Astrocyte (in vitro differentiated cells and primary cell): ENCODE results near the gene HSF4. TPM values are rescaled to one million over a fixed set of nuclear protein-coding genes. Genes with fewer than 3 reads are reported as not detected.

Source experiments
- DNase-seq: peaks from one replicate; pipeline ENCODE4 v3.0.0-alpha.2; 2010; ENCODE audit warnings: low read depth
- FAIRE-seq: peaks from 2 replicates; lab custom pipeline; 2011; peaks lifted over from hg19 to GRCh38; lab: Jason Lieb, UNC
- H2AFZ ChIP-seq: 2 replicates; pipeline ENCODE4 v1.6.0; 2012; ENCODE audit warnings: low read depth, low read length, inconsistent platforms
- H3K27ac ChIP-seq: 2 replicates; pipeline ENCODE4 v1.5.1; 2011; ENCODE audit warnings: low read depth, low read length, inconsistent platforms
- H3K27me3 ChIP-seq: 2 replicates; pipeline ENCODE4 v1.6.0; 2011; ENCODE audit warnings: low read length, inconsistent platforms; ENCODE audit not compliant: insufficient read depth
- H3K36me3 ChIP-seq: 2 replicates; pipeline ENCODE4 v1.5.1; 2011; ENCODE audit warnings: low read length, inconsistent platforms; ENCODE audit not compliant: insufficient read depth
- H3K4me1 ChIP-seq: 2 replicates; pipeline ENCODE4 v1.5.1; 2011; ENCODE audit warnings: low read length, inconsistent platforms; ENCODE audit not compliant: insufficient read depth
- H3K4me2 ChIP-seq: 2 replicates; pipeline ENCODE4 v1.6.0; 2012; ENCODE audit warnings: low read length, inconsistent platforms
- H3K4me3 ChIP-seq: 2 replicates; pipeline ENCODE4 v1.5.1; 2011; ENCODE audit warnings: low read depth, mild to moderate bottlenecking, low read length, inconsistent platforms; ENCODE audit not compliant: insufficient read depth
- H3K79me2 ChIP-seq: 2 replicates; pipeline ENCODE4 v1.6.0; 2012; ENCODE audit warnings: mild to moderate bottlenecking, low read length, inconsistent platforms; ENCODE audit not compliant: insufficient read depth
- H3K9ac ChIP-seq: 2 replicates; pipeline ENCODE4 v1.6.0; 2012; ENCODE audit warnings: mild to moderate bottlenecking, low read length, inconsistent platforms
- H3K9me3 ChIP-seq: 2 replicates; pipeline ENCODE4 v1.5.1; 2012; ENCODE audit warnings: low read depth, mild to moderate bottlenecking, low read length, inconsistent platforms; ENCODE audit not compliant: insufficient read depth
- H4K20me1 ChIP-seq: 2 replicates; pipeline ENCODE4 v1.6.0; 2012; ENCODE audit warnings: low read length, inconsistent platforms; ENCODE audit not compliant: insufficient read depth
- H3K27ac Mint-ChIP-seq: one replicate; pipeline ENCODE4 v1.8.0; 2021; ENCODE audit warnings: mild to moderate bottlenecking, mixed read lengths; ENCODE audit not compliant: unreplicated experiment
- H3K27me3 Mint-ChIP-seq: one replicate; pipeline ENCODE4 v1.8.0; 2021; ENCODE audit warnings: low read depth, mixed read lengths; ENCODE audit not compliant: unreplicated experiment
- H3K36me3 Mint-ChIP-seq: one replicate; pipeline ENCODE4 v1.8.0; 2021; ENCODE audit warnings: low read depth, mixed read lengths; ENCODE audit not compliant: unreplicated experiment
- H3K4me1 Mint-ChIP-seq: one replicate; pipeline ENCODE4 v1.8.0; 2021; ENCODE audit warnings: low read depth, mixed read lengths; ENCODE audit not compliant: unreplicated experiment
- H3K4me3 Mint-ChIP-seq: one replicate; pipeline ENCODE4 v1.8.0; 2021; ENCODE audit warnings: mild to moderate bottlenecking, moderate library complexity, mixed read lengths; ENCODE audit not compliant: unreplicated experiment
- H3K9me3 Mint-ChIP-seq: one replicate; pipeline ENCODE4 v1.8.0; 2021; ENCODE audit warnings: mild to moderate bottlenecking, mixed read lengths; ENCODE audit not compliant: unreplicated experiment
- CTCF ChIP-seq: IDR thresholded peaks from 2 replicates; pipeline ENCODE4 v1.5.1; 2011; ENCODE audit warnings: low read depth, mild to moderate bottlenecking, inconsistent platforms, low read length, moderate library complexity; ENCODE audit not compliant: insufficient read depth
- EZH2 ChIP-seq: IDR thresholded peaks from 2 replicates; pipeline ENCODE4 v1.6.1; 2012; ENCODE audit warnings: mild to moderate bottlenecking, low read length, inconsistent platforms; ENCODE audit not compliant: insufficient read depth
- total RNA-seq: library from RNA; stranded (reverse); gene quantifications from 2 replicates; pipeline ENCODE4 v1.2.1, GENCODE V29; 2021

The HSF4 gene
- total RNA-seq, 1 donor from 2014 or later: 4.5 TPM

GRCh38 chr16:67184453-67184994 lies 20.0 kb downstream of the HSF4 start:
- Histone ChIP-seq H2AFZ (peak overlapping the region; percentile 94), H3K27ac (no peak overlapping the region)

GRCh38 chr16:67184995-67185650 lies 20.6 kb downstream of the HSF4 start:
- Mint-ChIP-seq H3K4me3 (peak overlapping the region; percentile 79), H3K27ac (no peak overlapping the region), H3K9me3 (no peaks in the 10 kb centered on the region), H3K36me3 (peaks cover 1% of the 10 kb centered on the region), H3K4me1 (peaks cover 15% of the 10 kb centered on the region), H3K27me3 (no peaks in the 10 kb centered on the region)
- Histone ChIP-seq H3K4me3 (no peak overlapping the region), H3K27ac (no peak overlapping the region), H3K36me3 (no peaks in the 10 kb centered on the region), H3K79me2 (peaks cover 21% of the 10 kb centered on the region), H3K4me2 (peak overlapping the region; percentile 91), H3K9ac (no peak overlapping the region), H2AFZ (no peak overlapping the region), H3K27me3 (no peaks in the 10 kb centered on the region), H4K20me1 (peaks cover 41% of the 10 kb centered on the region), H3K9me3 (no peaks in the 10 kb centered on the region), H3K4me1 (peaks cover 33% of the 10 kb centered on the region)
- FAIRE-seq (no peak), DNase-seq (peak; percentile 72)
- TF ChIP-seq EZH2 (peak; percentile 42), CTCF (peak; percentile 77)

More at GRCh38 chr16:67184453-67184994, 20.0 kb downstream of the HSF4 start:
- peaks cover 1% of the 10 kb centered on the region for H3K36me3 Mint-ChIP-seq
- peaks cover 46% of the 10 kb centered on the region for H4K20me1 ChIP-seq
- peaks cover 23% of the 10 kb centered on the region for H3K79me2 ChIP-seq
- no peaks in the 10 kb centered on the region for H3K27me3 Mint-ChIP-seq
- H3K9me3 Mint-ChIP-seq: no peaks in the 10 kb centered on the region
- H3K4me3 Mint-ChIP-seq: peak overlapping the region; percentile 79
- no peak overlapping the region for H3K27ac Mint-ChIP-seq
- H3K4me1 ChIP-seq: peaks cover 33% of the 10 kb centered on the region
- peak overlapping the region; percentile 91 for H3K4me2 ChIP-seq
- H3K4me3 ChIP-seq: peak overlapping the region; percentile 70
- DNase-seq (no peak), FAIRE-seq (no peak)
- H3K36me3 ChIP-seq: no peaks in the 10 kb centered on the region
- H3K4me1 Mint-ChIP-seq: peaks cover 15% of the 10 kb centered on the region
- no peaks in the 10 kb centered on the region for H3K9me3 ChIP-seq
- no peaks in the 10 kb centered on the region for H3K27me3 ChIP-seq
- TF ChIP-seq CTCF: no peak
- TF ChIP-seq EZH2: peak; percentile 49
- peak overlapping the region; percentile 90 for H3K9ac ChIP-seq

GRCh38 chr16:67185651-67186134 lies 21.1 kb downstream of the HSF4 start:
- no peaks in the 10 kb centered on the region for H3K9me3 Mint-ChIP-seq
- Histone ChIP-seq H3K4me2 (peak overlapping the region; percentile 58), H3K9me3 (no peaks in the 10 kb centered on the region), H2AFZ (no peak overlapping the region), H3K36me3 (no peaks in the 10 kb centered on the region), H3K9ac (no peak overlapping the region), H3K79me2 (peaks cover 16% of the 10 kb centered on the region), H3K4me1 (peaks cover 33% of the 10 kb centered on the region), H3K27me3 (no peaks in the 10 kb centered on the region), H3K27ac (no peak overlapping the region), H4K20me1 (peaks cover 36% of the 10 kb centered on the region), H3K4me3 (no peak overlapping the region)
- DNase-seq (no peak), FAIRE-seq (no peak)
- H3K4me3 Mint-ChIP-seq: peak overlapping the region; percentile 79
- H3K4me1 Mint-ChIP-seq: peaks cover 15% of the 10 kb centered on the region
- TF ChIP-seq CTCF (no peak), EZH2 (no peak)
- peaks cover 1% of the 10 kb centered on the region for H3K36me3 Mint-ChIP-seq
- H3K27ac Mint-ChIP-seq: no peak overlapping the region
- H3K27me3 Mint-ChIP-seq: no peaks in the 10 kb centered on the region
